HUDEP-2 (cell line): ENCODE data around the gene GAL.

ENCODE experiments used
- DNase-seq, 76 experiments: peaks; one replicate each; lab custom pipeline; 2025; ENCODE audit not compliant: unreplicated experiment in 76 of 76; lab: John Stamatoyannopoulos, UW

The GAL gene

DNA sequence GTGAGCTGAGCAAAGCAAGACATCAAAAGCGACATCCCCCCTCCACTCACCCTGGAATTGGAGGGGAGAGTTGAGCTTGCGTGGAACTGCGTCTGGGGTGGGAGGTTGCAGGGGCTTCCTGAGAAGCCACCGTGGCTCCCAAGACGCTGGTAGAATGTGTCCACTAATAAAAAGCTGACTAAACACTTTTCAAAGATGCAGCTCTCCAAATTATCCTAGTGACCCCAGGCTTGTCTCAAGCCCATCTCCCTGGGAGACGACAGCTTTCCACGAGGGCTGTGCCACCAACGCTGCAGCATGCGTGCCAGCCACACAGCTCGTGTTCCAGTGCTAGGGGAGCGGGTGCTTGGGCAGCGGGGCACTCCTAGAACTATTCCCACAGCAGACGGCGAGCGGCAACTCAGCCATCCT, 6.3 kb upstream of the GAL start:
- DNase-seq: no peak

- no peak for DNase-seq
Observed at GRCh38 chr11:68680541-68681231, 3.7 kb upstream of the GAL start.

GRCh38 chr11:68682531-68682961, 1.8 kb upstream of the GAL start:
- DNase-seq: no peak

DNA sequence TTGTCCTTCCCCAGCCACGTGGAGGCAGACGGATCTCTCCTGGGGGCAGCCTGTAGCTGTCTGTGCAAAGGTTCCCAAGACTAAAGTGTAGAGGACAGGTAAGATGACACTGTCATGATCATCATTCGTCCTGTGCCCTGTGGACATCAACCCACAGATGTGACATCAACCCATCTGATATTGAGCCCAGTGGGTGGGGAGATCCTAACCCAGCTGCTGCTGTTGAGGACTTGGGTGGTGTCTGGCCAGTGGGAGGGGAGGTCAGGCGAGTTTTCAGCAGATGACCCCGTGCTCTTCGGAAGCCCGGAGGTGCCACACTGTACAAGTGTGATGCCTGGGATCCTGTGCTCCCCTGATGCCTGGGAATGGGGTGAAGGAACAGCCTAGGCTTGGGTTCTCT, 1.2 kb upstream of the GAL start:
- no peak for DNase-seq

DNA sequence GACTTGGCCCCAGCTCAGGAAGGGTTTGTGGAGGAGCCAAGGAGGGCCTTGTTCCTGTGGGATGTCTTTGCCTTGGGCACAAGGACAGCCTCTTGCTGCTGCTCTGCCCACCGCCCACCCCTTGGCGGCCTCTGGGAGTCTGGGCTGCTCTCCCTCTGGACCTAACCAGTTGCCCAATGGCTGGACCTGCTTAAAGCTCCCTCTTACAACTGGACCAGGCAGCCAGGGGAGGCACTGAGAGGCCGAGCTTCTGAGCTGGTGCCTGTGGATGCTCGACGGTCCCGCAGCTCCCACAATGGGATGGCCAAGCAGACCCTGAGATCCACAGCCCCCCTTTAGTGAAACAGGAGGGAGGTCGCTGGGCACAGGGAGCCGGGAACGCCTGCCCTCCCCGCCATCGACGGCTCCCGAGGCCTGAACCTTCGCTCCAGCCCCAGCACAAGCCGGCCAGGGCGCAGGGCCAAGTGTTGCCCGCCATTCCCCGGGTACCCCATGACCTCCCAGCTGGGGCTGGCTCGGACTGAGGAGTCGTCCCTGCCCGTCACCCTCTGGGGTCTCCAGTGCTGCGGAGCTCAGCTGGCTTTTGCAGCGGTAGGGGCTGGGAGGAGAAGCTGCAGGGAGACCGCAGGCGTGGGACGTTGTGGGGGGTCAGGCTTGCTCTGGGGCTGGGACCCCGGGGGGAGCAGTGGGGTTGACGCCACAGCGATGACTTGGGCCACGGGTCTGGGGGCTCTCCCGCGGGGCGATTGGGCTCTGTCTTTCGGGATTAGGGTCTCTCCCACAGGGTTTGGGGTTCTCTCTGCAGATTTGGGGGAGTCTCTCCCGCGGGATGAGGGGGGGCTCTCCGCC, 584 bp upstream of the GAL start:
- DNase-seq: no peak

DNA sequence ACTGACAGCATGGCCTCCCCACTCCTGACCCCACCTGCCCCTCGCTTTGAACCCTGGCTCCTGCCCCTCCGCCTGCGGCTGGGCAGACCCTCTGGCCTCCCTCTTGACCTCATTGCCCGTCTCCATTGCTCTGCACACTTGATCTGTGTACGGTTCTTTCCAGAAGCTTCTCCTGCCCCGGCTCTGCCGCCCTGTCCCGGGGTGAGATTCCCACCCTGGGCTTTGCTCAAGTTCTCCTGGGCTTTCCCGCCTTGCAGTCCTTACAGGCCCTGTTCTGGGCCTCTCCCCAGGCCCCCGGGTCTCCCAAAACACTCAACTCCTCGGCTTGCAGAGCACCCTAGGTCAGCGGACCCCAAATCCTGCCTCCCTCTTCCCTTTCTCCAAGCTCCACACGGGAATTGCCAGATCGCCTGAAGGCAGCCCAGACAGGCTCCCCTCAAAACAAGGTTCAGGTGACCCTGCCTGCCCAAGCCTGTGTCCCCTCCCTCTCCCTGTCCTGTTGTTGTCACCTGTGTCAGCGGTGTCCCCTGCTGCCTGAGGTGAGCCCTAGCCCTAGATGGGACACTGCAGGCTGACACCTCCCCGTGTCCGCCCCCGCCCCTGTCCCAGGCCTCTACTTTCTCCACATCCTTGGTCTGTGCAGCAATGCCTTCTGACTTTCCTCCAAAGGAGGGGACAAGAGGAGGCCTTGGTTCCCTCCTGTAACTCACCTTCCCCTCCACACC, 1.5 kb downstream of the GAL start:
- DNase-seq: no peak

- no peak for DNase-seq
Observed at GRCh38 chr11:68686486-68686885, 2.1 kb downstream of the GAL start.

GRCh38 chr11:68687311-68687710, 3.0 kb downstream of the GAL start:
- DNase-seq: no peak

- DNase-seq: no peak
Observed at GRCh38 chr11:68687986-68688385, 3.6 kb downstream of the GAL start.

DNA sequence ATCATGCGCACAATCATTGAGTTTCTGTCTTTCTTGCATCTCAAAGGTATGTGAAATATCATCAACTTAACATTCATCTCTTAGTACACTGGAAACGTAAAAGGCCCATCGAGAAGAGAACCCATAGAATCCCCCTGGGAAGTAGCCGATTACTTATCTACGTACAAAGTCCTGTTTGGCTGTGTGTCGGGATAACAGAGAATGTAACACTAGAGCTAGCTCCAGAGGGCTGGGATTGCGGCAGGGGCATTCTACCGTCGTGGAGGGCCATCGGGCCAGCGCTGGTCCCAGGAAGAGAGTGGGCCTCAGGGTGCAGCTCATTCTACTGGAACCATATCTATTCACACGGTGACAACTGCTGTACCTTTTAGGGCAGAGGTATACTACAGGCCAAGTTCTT, 4.5 kb downstream of the GAL start:
- no peak for DNase-seq

DNA sequence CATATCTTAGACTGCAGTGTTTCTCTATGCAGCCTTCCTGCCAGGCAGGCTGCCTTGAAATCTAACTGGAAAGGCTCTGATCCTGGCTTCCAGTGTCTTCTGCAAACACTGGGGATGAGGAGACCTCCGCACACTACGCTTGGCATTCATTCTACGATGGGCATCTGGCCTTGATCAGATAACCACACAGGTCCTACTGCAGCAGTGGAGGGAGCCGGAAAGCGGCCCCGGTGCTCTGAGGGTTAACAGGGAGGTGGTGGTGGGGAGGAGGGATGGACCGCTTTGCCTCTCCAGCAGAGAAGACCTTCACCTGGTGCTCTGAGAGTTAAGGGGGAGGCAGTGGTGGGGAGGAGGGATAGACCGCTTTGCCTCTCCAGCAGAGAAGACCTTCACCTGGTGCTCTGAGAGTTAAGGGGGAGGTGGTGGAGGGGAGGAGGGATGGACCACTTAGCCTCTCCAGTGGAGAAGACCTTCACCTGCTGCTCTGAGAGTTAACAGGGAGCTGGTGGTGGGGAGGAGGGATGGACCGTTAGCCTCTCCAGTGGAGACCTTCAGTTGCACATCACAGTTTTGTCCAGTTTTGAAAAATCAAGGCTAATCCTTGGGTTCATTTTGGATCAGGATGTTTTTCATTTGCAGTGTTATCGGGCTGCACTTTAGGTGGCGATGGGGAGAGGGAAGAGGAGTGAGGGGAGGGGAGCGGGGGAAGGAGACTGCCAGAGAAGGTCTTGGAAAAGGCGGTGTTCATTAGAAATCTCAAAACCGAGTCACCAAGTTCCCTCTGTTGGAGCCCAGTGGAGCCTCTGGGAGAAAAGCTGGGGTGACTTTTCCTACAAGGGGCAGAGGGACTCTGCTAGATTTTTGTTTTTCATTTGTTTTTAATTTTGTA, 5.6 kb downstream of the GAL start:
- no peak for DNase-seq

- DNase-seq: no peak
Observed at GRCh38 chr11:68690671-68691401, 6.5 kb downstream of the GAL start.

GRCh38 chr11:68691402-68691784, 7.0 kb downstream of the GAL start:
- no peak for DNase-seq

DNA sequence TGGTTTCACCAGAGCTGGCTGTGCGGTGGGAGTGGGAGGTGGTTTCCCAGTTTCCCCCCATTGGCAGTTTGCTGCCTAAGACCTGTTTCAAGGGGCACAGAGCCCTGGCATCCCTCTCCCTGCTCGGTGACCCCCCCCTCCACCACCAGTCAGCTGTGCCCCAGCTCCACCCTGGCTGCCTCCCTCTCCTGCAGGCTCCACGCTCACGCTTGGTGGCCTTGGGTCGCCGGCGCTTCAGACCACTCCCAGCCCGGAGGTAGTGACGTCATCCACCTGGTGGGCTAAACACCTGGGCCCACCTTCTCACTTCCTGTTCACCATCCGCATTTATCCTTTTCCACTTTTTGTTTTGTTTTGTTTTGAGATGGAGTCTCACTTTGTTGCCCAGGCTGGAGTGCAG, 7.8 kb downstream of the GAL start:
- no peak for DNase-seq

GRCh38 chr11:68692871-68693483, 8.6 kb downstream of the GAL start:
- no peak for DNase-seq

GRCh38 chr11:68693484-68693882, 9.1 kb downstream of the GAL start:
- DNase-seq: no peak

DNA sequence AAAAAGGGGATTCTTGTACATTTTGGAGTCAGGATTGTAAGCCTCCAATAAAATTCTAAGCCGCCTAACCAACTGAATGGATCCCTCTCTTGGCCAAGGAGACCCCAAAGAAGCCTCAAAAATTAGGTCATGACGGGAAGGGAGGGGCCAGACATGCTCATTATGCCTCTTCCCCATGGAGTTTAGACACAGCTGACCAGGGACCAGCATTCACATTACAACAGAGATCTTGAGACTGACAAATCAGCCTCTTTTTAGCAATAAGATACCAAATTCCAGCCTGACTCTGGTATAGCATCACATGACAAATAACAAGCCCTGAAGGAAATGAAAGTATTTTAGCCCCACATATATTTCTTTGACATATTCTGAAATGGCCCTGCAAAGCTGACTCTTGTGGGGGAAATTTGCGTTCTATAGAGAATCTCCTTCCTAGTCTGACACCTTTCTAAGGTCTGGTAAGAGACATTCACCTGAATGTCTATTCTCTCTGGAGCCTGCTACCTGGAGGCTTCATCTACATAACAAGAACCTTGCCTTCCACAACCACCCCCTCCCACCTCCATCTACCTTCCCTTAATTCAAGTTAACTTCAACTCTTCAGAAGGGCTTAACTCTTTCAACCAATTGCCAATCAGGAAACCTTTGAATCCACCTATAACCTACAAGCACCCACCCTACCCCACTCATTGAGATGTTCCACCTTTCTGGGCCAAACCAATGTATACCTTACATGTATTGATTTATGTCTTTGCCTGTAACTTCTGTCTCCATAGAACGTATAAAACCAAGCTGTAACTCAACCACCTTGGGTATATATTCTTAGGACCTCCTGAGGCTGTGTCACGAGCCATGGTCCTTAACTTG, 10.3 kb downstream of the GAL start:
- DNase-seq: no peak

GRCh38 chr11:68695531-68695930, 11.2 kb downstream of the GAL start:
- DNase-seq: peak in 4 of 76 experiments; percentile 5 to 32 (median 12)

DNA sequence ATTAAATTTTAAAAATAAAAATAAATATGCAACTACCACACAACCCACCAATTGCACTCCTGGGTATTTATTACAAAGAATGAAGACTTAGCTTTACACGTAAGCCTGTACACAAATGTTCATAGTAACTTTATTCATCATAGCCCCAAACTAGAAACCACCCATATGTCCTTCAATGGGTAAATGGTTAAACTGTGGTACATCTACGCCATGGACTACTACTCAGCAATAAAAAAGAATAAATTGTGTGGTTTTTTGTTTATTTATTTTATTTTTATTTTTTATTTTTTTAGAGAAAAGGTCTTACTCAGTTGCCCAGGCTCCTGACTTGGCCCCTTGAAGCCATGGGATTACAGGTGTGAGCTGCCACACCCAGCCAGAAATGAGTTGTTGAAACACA, 14.6 kb downstream of the GAL start:
- DNase-seq: no peak
